WTC11 (cell line): Measurements from ENCODE around the gene ZFC3H1. TPM values are rescaled to one million over a fixed set of nuclear protein-coding genes. Genes with fewer than 3 reads are reported as not detected.
"Not testable (repeated sequence)": the region's sequence is repeated elsewhere in the genome, so short reads cannot be mapped to it uniquely, and the experiment has no call there.

ENCODE experiments used
- ATAC-seq: fragments of 200-7000 bp; cut with Tn5 transposase; 2 replicates; pipeline ENCODE4 v1.10.0; 2021; ENCODE audit warnings: mild to moderate bottlenecking, moderate library complexity
- CTCF ChIA-PET: fragments of 300-600 bp; sonication (Branson Sonifier 250); formaldehyde crosslinking; loops from one replicate; lab custom pipeline; 2021; ENCODE audit warnings: antibody characterized with exemption; lab: Charles Lee
- POLR2A ChIA-PET: fragments of 350-600 bp; sonication (Branson Sonifier 250); formaldehyde crosslinking; loops from one replicate; lab custom pipeline; 2021; ENCODE audit warnings: antibody characterized with exemption; lab: Charles Lee
- DNase-seq: peaks from one replicate; pipeline ENCODE4 v3.0.0; 2021; ENCODE audit warnings: low spot score
- H3K27ac Mint-ChIP-seq: 2 replicates; pipeline ENCODE4 v1.8.0; 2021; ENCODE audit warnings: mixed read lengths
- H3K27me3 Mint-ChIP-seq: 2 replicates; pipeline ENCODE4 v1.8.0; 2021; ENCODE audit warnings: low read depth, mild to moderate bottlenecking, moderate library complexity, mixed read lengths
- H3K36me3 Mint-ChIP-seq: 2 replicates; pipeline ENCODE4 v1.8.0; 2021; ENCODE audit warnings: mixed read lengths
- H3K4me1 Mint-ChIP-seq: 2 replicates; pipeline ENCODE4 v1.8.0; 2022; ENCODE audit warnings: mixed read lengths
- H3K4me3 Mint-ChIP-seq: 2 replicates; pipeline ENCODE4 v1.8.0; 2021; ENCODE audit warnings: mild to moderate bottlenecking, moderate library complexity, mixed read lengths
- H3K9me3 Mint-ChIP-seq: 2 replicates; pipeline ENCODE4 v1.8.0; 2021; ENCODE audit warnings: mixed read lengths
- CREM ChIP-seq: sonication (generic); formaldehyde crosslinking; IDR thresholded peaks from 2 replicates; pipeline ENCODE4 v1.8.1; 2022; ENCODE audit warnings: mild to moderate bottlenecking, missing genetic modification reagents, moderate library complexity
- ELF4 ChIP-seq: sonication (generic); formaldehyde crosslinking; IDR thresholded peaks from 2 replicates; pipeline ENCODE4 v1.8.1; 2022; ENCODE audit warnings: low read depth, mild to moderate bottlenecking, moderate library complexity, missing genetic modification reagents
- FOXJ3 ChIP-seq: sonication (generic); formaldehyde crosslinking; IDR thresholded peaks from 2 replicates; pipeline ENCODE4 v1.9.0; 2021; ENCODE audit warnings: missing genetic modification reagents, mild to moderate bottlenecking, borderline replicate concordance
- FOXP1 ChIP-seq: sonication (generic); formaldehyde crosslinking; IDR thresholded peaks from 2 replicates; pipeline ENCODE4 v1.8.0; 2022; ENCODE audit warnings: missing genetic modification reagents, mild to moderate bottlenecking, moderate library complexity, borderline replicate concordance
- GABPB1 ChIP-seq: sonication (generic); formaldehyde crosslinking; IDR thresholded peaks from 2 replicates; pipeline ENCODE4 v1.8.1; 2023; ENCODE audit warnings: mild to moderate bottlenecking, missing genetic modification reagents
- GRHL2 ChIP-seq: fragments of 250-450 bp; sonication (Bioruptor Pico); IDR thresholded peaks from 2 replicates; pipeline ENCODE4 v1.8.0; 2022; ENCODE audit warnings: mild to moderate bottlenecking, moderate library complexity; ENCODE audit not compliant: insufficient replicate concordance, severe bottlenecking
- HMGA2 ChIP-seq: fragments of 250-450 bp; sonication (Bioruptor Pico); IDR thresholded peaks from 2 replicates; pipeline ENCODE4 v1.4.0; 2021; ENCODE audit warnings: mild to moderate bottlenecking, moderate library complexity
- KAT7 ChIP-seq: sonication (generic); formaldehyde crosslinking; IDR thresholded peaks from 2 replicates; pipeline ENCODE4 v1.8.1; 2023; ENCODE audit warnings: missing genetic modification reagents, mild to moderate bottlenecking, borderline replicate concordance
- MYBL2 ChIP-seq: sonication (generic); formaldehyde crosslinking; IDR thresholded peaks from 2 replicates; pipeline ENCODE4 v1.8.1; 2023; ENCODE audit warnings: mild to moderate bottlenecking, moderate library complexity, missing genetic modification reagents
- NFE2L1 ChIP-seq: sonication (generic); formaldehyde crosslinking; IDR thresholded peaks from 2 replicates; pipeline ENCODE4 v1.8.1; 2023; ENCODE audit warnings: missing genetic modification reagents
- NR2C2 ChIP-seq: sonication (generic); formaldehyde crosslinking; IDR thresholded peaks from 2 replicates; pipeline ENCODE4 v1.8.0; 2022; ENCODE audit warnings: mild to moderate bottlenecking, missing genetic modification reagents
- TEAD1 ChIP-seq: sonication (generic); formaldehyde crosslinking; IDR thresholded peaks from 2 replicates; pipeline ENCODE4 v1.8.0; 2022; ENCODE audit warnings: mild to moderate bottlenecking, missing genetic modification reagents
- ZNF232 ChIP-seq: sonication (generic); formaldehyde crosslinking; IDR thresholded peaks from 2 replicates; pipeline ENCODE4 v1.8.0; 2022; ENCODE audit warnings: mild to moderate bottlenecking, missing genetic modification reagents
- ZNF425 ChIP-seq: fragments of 250-450 bp; sonication (Bioruptor Pico); conservative IDR thresholded peaks from 2 replicates; pipeline ENCODE4 v1.9.0; 2021; ENCODE audit warnings: mild to moderate bottlenecking
- ZNF532 ChIP-seq: fragments of 250-450 bp; sonication (Bioruptor Pico); IDR thresholded peaks from 2 replicates; pipeline ENCODE4 v1.9.0; 2021; ENCODE audit warnings: mild to moderate bottlenecking, borderline replicate concordance
- ZNF671 ChIP-seq: fragments of 250-450 bp; sonication (Bioruptor Pico); IDR thresholded peaks from 2 replicates; pipeline ENCODE4 v1.8.0; 2021; ENCODE audit warnings: mild to moderate bottlenecking
- total RNA-seq: library from RNA; stranded (reverse); gene quantifications from 3 replicates; pipeline ENCODE4 v1.2.3, GENCODE V29; 2021
- TF ChIP-seq, protein P1 (sequence below): sonication (generic); formaldehyde crosslinking; IDR thresholded peaks from 2 replicates; pipeline ENCODE4 v1.8.0; 2023; ENCODE audit warnings: missing genetic modification reagents
- TF ChIP-seq, protein P2 (sequence below): fragments of 250-450 bp; sonication (Bioruptor Pico); IDR thresholded peaks from 2 replicates; pipeline ENCODE4 v1.8.0; 2021; ENCODE audit warnings: mild to moderate bottlenecking
- TF ChIP-seq, protein P3 (sequence below): sonication (generic); formaldehyde crosslinking; IDR thresholded peaks from 2 replicates; pipeline ENCODE4 v1.8.0; 2022; ENCODE audit warnings: mild to moderate bottlenecking, missing genetic modification reagents

Gene ZFC3H1
- total RNA-seq, 1 experiment from 2014 or later: 33.9 TPM

DNA sequence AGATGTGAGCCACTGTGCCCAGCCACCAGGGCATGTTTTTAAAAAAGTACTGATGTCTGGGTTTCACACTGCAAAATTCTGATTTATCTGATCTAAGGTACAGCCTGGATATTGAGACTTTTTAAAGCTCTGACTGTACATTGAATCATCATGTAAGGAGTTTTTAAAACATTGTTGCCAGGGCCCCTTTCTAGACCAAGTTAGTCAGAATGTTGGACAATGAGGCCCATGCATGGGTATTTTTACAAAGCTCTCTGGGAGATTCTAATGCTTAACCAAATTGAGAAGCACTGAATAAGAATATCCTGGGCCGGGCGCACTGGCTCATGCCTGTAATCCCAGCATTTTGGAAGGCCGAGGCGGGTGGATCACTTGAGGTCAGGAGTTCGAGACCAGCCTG lies 38.9 kb upstream of the ZFC3H1 start (continued):
- TF ChIP-seq ZNF532 (CRISPR knock-in tag): no peak
- no peak for TF ChIP-seq NR2C2 (CRISPR knock-in tag)
- TF ChIP-seq KAT7 (CRISPR knock-in tag): no peak
- TF ChIP-seq, protein P1, sequence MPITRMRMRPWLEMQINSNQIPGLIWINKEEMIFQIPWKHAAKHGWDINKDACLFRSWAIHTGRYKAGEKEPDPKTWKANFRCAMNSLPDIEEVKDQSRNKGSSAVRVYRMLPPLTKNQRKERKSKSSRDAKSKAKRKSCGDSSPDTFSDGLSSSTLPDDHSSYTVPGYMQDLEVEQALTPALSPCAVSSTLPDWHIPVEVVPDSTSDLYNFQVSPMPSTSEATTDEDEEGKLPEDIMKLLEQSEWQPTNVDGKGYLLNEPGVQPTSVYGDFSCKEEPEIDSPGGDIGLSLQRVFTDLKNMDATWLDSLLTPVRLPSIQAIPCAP (CRISPR knock-in tag): no peak
- no peak for TF ChIP-seq MYBL2 (CRISPR knock-in tag)
- TF ChIP-seq, all 79 proteins: peak for 0

GRCh38 chr12:71702181-71702580 lies 38.5 kb upstream of the ZFC3H1 start:
- H3K27ac Mint-ChIP-seq, DNase-seq, CTCF ChIA-PET, H3K4me3 Mint-ChIP-seq, H3K4me1 Mint-ChIP-seq, POLR2A ChIA-PET, H3K27me3 Mint-ChIP-seq, ATAC-seq, H3K9me3 Mint-ChIP-seq: not testable (repeated sequence)
- H3K36me3 Mint-ChIP-seq: peaks cover 17% of the 10 kb centered on the region

DNA sequence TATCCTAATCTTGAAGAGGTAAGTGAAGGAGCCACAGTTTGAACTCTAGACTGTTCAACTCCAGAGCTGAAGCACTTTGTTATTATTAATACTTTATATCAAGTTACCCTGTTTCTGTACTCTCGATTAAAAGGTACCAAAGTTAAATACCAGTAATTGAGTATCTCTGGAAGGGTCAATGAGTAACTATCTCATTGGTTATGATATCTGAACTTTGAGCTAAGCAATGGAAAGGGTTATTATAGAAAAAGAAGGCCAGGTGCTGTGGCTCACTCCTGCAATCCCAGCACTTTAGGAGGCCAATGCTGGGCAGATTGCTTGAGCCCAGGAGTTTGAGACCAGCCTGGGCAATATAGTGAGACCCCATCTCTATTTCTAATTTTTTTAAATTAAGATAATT lies 32.1 kb upstream of the ZFC3H1 start:
- H3K4me3 Mint-ChIP-seq: no peak overlapping the region
- POLR2A ChIA-PET: interaction anchor here (1.6 kb wide), 1 partner anchor 10 kb away, joined by 4 read pairs; the partner anchor contains the start of gene TMEM19
- no peaks in the 10 kb centered on the region for H3K9me3 Mint-ChIP-seq
- H3K4me1 Mint-ChIP-seq: peaks cover 5% of the 10 kb centered on the region; the same call in 1 of the 2 replicates
- DNase-seq (no peak), ATAC-seq (no peak)
- CTCF ChIA-PET: interaction anchor here (0.8 kb wide), 1 partner anchor 9 kb away, joined by 3 read pairs; no protein-coding TSS in a partner anchor
- peaks cover 17% of the 10 kb centered on the region for H3K36me3 Mint-ChIP-seq
- TF ChIP-seq, protein P1 (CRISPR knock-in tag): no peak
- TF ChIP-seq FOXP1 (CRISPR knock-in tag) (no peak), FOXJ3 (CRISPR knock-in tag) (no peak), TEAD1 (CRISPR knock-in tag) (no peak)
- H3K27ac Mint-ChIP-seq: no peak overlapping the region
- no peaks in the 10 kb centered on the region for H3K27me3 Mint-ChIP-seq

GRCh38 chr12:71694099-71694820 lies 30.6 kb upstream of the ZFC3H1 start:
- CTCF ChIA-PET: no interaction called here
- no peaks in the 10 kb centered on the region for H3K9me3 Mint-ChIP-seq
- no peak for ATAC-seq
- TF ChIP-seq TEAD1 (CRISPR knock-in tag) (no peak), ZNF671 (CRISPR knock-in tag) (no peak), FOXP1 (CRISPR knock-in tag) (no peak), GABPB1 (no peak), ZNF425 (CRISPR knock-in tag) (no peak), NFE2L1 (CRISPR knock-in tag) (no peak), CREM (no peak), GRHL2 (CRISPR knock-in tag) (no peak), ELF4 (no peak), ZNF232 (no peak), HMGA2 (CRISPR knock-in tag) (no peak)
- TF ChIP-seq, protein P2, sequence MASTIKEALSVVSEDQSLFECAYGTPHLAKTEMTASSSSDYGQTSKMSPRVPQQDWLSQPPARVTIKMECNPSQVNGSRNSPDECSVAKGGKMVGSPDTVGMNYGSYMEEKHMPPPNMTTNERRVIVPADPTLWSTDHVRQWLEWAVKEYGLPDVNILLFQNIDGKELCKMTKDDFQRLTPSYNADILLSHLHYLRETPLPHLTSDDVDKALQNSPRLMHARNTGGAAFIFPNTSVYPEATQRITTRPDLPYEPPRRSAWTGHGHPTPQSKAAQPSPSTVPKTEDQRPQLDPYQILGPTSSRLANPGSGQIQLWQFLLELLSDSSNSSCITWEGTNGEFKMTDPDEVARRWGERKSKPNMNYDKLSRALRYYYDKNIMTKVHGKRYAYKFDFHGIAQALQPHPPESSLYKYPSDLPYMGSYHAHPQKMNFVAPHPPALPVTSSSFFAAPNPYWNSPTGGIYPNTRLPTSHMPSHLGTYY (CRISPR knock-in tag): no peak
- TF ChIP-seq, protein P3, sequence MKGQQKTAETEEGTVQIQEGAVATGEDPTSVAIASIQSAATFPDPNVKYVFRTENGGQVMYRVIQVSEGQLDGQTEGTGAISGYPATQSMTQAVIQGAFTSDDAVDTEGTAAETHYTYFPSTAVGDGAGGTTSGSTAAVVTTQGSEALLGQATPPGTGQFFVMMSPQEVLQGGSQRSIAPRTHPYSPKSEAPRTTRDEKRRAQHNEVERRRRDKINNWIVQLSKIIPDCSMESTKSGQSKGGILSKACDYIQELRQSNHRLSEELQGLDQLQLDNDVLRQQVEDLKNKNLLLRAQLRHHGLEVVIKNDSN (CRISPR knock-in tag): no peak

More at GRCh38 chr12:71694099-71694820, 30.6 kb upstream of the ZFC3H1 start:
- Mint-ChIP-seq H3K4me3 (no peak overlapping the region), H3K36me3 (peaks cover 10% of the 10 kb centered on the region), H3K4me1 (peaks cover 5% of the 10 kb centered on the region; the same call in 1 of the 2 replicates), H3K27me3 (no peaks in the 10 kb centered on the region), H3K27ac (peak overlapping the region; percentile 46; the same call in 1 of the 2 replicates)
- POLR2A ChIA-PET: no interaction called here
- DNase-seq: no peak
